Progenitor cell of endocrine pancreas (in vitro differentiated cells): Measurements from ENCODE around the gene TEX36. TPM values are rescaled to one million over a fixed set of nuclear protein-coding genes. Genes with fewer than 3 reads are reported as not detected.
"Not testable (repeated sequence)": the region's sequence is repeated elsewhere in the genome, so short reads cannot be mapped to it uniquely, and the experiment has no call there.

ENCODE experiments used
- DNase-seq: peaks from one replicate; pipeline ENCODE4 v3.0.0; 2021; ENCODE audit warnings: low spot score; ENCODE audit not compliant: unreplicated experiment
- H3K27ac Mint-ChIP-seq: 2 replicates; pipeline ENCODE4 v1.8.0; 2021; ENCODE audit warnings: mild to moderate bottlenecking, moderate library complexity, mixed read lengths
- H3K27me3 Mint-ChIP-seq: 2 replicates; pipeline ENCODE4 v1.8.0; 2021; ENCODE audit warnings: mixed read lengths
- H3K36me3 Mint-ChIP-seq: 2 replicates; pipeline ENCODE4 v1.8.0; 2022; ENCODE audit warnings: mixed read lengths; ENCODE audit not compliant: insufficient read depth
- H3K4me1 Mint-ChIP-seq: 2 replicates; pipeline ENCODE4 v1.8.0; 2021; ENCODE audit warnings: low read depth, mixed read lengths
- H3K4me3 Mint-ChIP-seq: 2 replicates; pipeline ENCODE4 v1.8.0; 2021; ENCODE audit warnings: low read depth, mild to moderate bottlenecking, moderate library complexity, mixed read lengths
- H3K9me3 Mint-ChIP-seq: 2 replicates; pipeline ENCODE4 v1.8.0; 2021; ENCODE audit warnings: low read depth, mixed read lengths
- total RNA-seq: library from RNA; stranded (reverse); gene quantifications from 2 replicates; pipeline ENCODE4 v1.2.1, GENCODE V29; 2021
- TF ChIP-seq, protein P1 (sequence below): fragments of 200-600 bp; sonication (generic); IDR thresholded peaks from one replicate; pipeline ENCODE4 v1.5.0; 2021; ENCODE audit warnings: antibody characterized with exemption, mild to moderate bottlenecking; ENCODE audit not compliant: unreplicated experiment

TEX36 gene
- total RNA-seq, 1 donor from 2014 or later: not detected

DNA sequence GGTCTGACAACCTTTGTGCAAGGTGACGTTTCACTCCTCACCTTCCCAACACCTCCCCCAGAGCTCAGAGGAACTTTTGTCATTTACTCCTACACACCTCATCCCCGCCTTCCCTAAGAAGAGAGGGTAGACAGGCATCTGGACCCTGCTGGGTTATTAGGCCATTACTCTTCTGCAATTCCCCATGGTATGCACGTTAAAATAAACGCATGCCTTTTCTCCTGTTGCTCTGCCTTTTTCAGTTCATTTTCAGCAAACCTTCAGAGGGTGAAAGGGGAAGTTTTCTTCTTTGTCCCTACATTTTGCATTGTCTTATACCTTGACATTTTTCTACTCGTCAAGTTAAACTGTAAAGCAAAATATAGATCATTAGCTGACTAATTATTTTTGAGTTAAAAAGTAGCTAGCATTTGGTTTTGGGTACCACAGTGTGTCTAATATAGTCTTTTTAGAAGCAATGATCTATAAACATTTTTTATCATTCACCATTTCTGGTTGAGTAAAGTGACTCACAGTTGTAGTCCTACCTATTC is 26.1 kb upstream of the TEX36 start:
- H3K36me3 Mint-ChIP-seq: no peaks in the 10 kb centered on the region
- TF ChIP-seq, protein P1, sequence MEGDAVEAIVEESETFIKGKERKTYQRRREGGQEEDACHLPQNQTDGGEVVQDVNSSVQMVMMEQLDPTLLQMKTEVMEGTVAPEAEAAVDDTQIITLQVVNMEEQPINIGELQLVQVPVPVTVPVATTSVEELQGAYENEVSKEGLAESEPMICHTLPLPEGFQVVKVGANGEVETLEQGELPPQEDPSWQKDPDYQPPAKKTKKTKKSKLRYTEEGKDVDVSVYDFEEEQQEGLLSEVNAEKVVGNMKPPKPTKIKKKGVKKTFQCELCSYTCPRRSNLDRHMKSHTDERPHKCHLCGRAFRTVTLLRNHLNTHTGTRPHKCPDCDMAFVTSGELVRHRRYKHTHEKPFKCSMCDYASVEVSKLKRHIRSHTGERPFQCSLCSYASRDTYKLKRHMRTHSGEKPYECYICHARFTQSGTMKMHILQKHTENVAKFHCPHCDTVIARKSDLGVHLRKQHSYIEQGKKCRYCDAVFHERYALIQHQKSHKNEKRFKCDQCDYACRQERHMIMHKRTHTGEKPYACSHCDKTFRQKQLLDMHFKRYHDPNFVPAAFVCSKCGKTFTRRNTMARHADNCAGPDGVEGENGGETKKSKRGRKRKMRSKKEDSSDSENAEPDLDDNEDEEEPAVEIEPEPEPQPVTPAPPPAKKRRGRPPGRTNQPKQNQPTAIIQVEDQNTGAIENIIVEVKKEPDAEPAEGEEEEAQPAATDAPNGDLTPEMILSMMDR: no peak
- H3K9me3 Mint-ChIP-seq: no peaks in the 10 kb centered on the region
- H3K27ac Mint-ChIP-seq: no peak overlapping the region
- DNase-seq: no peak
- no peaks in the 10 kb centered on the region for H3K27me3 Mint-ChIP-seq
- H3K4me1 Mint-ChIP-seq: peaks cover 27% of the 10 kb centered on the region
- H3K4me3 Mint-ChIP-seq: no peak overlapping the region

DNA sequence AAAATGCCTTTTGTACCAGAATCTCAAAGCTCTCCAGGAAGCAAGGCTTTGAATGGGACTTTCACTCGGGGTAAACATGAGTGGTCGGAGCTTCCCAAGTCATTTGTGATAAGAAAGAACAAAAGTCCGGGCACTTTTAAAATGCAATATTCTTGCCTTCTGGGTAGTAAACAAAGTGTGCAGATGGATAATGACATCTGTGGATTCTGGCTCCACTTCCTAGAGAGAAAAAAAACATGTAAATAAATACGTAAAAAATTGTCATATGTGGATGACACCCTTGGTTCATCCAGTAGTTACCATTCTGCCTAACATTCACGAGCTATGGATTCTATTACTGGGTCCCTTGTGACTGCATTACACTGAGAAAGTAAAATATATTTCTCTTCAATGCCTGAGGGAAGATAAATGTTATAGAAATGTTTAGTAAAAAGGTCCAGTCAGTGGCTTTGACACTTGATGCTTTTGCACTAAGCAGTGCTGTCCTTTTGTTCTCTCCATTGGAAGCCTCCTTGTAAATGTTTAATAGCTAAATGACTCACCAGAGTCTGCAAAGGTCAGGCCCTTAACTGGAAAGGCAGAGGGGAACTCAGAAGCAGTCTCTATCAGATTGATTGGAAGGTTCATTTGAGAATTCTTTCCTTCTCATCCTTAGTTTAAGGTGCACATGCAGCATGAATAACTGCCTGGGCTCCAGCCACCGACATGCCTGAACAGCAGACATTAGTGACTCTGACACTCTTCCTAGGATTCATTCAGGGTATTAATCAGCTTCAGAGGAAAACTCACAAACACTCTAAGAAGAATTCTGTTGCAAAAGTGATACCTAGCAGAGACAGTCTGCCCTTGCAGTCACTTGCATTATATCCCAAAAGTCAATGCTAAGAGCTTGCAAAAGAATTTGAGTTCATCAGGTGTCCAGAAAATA is 24.8 kb upstream of the TEX36 start:
- Mint-ChIP-seq H3K4me1 (peaks cover 27% of the 10 kb centered on the region), H3K27ac (peak overlapping the region; percentile 16), H3K4me3 (no peak overlapping the region), H3K27me3 (no peaks in the 10 kb centered on the region), H3K9me3 (no peaks in the 10 kb centered on the region), H3K36me3 (no peaks in the 10 kb centered on the region)
- DNase-seq: no peak
- TF ChIP-seq, protein P1: no peak

DNA sequence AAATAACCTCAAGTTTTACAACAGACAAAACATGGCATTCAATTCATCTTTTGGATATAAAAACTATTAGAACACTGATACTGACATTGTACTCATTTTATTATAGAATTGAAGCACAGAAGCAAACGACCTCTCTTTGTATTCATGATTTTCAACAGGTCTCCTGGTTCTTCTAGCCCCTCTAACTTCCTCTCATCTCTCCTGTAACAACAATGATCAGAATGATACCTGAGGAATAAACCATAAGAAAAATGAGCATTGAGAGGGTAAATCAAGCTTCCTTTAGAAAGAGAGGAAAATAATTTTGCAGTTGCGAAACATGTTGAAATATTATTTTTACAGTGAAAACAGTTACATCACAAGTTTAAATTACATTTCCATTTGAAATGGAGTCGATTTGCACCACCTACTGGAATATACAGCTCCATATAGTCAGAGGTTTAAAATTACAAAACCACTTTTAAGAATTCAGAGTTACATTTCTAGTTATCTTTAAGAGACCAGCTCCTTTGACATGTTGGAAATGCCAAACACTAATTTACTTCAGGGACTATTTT is 17.5 kb upstream of the TEX36 start:
- H3K4me1 Mint-ChIP-seq: no peaks in the 10 kb centered on the region
- no peak overlapping the region for H3K27ac Mint-ChIP-seq
- no peak for DNase-seq
- TF ChIP-seq, protein P1: no peak
- H3K27me3 Mint-ChIP-seq: no peaks in the 10 kb centered on the region
- H3K4me3 Mint-ChIP-seq: no peak overlapping the region
- H3K9me3 Mint-ChIP-seq: no peaks in the 10 kb centered on the region
- H3K36me3 Mint-ChIP-seq: no peaks in the 10 kb centered on the region

DNA sequence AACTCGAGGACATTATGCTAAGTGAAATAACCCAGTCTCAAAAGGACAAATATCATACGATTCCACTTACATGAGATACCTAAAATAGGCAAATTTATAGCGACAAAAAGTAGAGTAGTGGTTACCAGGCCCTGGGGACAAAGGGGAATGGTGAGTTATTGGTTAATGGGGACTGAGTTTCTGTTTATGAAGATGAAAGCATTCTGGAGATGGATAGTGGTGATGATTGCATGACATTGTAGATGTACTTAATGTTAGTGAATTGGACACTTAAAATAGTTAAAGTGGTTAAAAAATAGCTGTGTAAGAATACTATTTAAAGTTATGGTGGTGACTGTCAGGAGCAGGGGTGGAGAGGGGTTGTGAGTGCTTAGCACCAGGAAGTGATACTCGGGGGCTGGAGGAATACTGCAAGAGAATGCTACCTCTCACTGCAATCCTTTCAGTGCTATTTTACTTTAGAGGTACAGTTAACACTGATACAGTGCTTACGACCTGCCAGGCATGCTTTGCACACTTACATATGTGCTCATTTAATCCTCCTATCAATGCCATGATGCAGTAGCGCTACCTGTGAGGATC is 16.7 kb upstream of the TEX36 start:
- H3K9me3 Mint-ChIP-seq: no peaks in the 10 kb centered on the region
- DNase-seq: no peak
- no peaks in the 10 kb centered on the region for H3K36me3 Mint-ChIP-seq
- no peak overlapping the region for H3K27ac Mint-ChIP-seq
- H3K4me3 Mint-ChIP-seq: no peak overlapping the region
- TF ChIP-seq, protein P1: no peak
- no peaks in the 10 kb centered on the region for H3K4me1 Mint-ChIP-seq
- H3K27me3 Mint-ChIP-seq: no peaks in the 10 kb centered on the region

DNA sequence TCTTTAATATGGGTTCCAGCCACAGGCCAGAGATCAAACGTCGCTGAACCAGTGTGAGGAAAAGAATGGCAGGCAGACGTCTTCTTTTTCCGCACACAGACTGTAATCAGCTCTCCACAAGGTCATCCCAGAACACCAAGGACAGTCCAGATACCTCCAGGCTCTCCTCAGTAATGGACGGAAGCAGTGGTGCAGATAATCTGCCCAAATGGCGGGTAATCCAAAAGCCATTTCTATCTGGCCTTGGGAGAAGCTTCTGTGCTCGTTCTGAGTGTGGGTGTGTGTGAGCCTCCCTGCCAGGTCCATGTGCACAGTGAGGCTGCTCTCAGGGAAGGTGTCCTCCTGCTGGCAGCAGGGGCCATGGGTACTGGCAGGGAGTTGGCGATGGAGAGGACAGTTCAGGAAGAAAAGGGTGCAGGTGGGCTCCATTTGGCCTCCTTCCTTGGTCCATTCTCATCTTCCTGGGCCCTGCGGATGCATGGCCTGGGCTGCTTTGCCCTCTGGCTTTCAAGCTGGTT is 15.6 kb upstream of the TEX36 start:
- Mint-ChIP-seq H3K36me3 (no peaks in the 10 kb centered on the region), H3K4me1 (no peaks in the 10 kb centered on the region), H3K27me3 (no peaks in the 10 kb centered on the region), H3K9me3 (no peaks in the 10 kb centered on the region), H3K4me3 (no peak overlapping the region), H3K27ac (no peak overlapping the region)
- no peak for DNase-seq
- TF ChIP-seq, protein P1: no peak

DNA sequence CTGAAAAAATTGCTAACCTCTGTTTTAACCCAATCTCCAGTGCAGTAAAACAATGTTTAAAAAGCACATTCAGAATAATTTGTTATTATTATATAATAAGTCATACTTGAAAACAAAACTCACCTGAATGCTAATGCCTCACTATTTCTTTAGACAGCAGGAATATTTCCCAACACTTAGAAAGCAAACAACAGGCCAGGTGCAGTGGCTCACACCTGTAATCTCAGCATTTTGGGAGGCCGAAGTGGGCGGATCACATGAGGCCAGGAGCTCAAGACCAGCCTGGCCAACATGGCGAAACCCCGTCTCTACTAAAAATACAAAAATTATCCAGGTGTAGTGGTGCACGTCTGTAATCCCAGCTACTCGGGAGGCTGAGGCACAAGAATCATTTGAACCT is 13.9 kb upstream of the TEX36 start:
- DNase-seq, H3K9me3 Mint-ChIP-seq, H3K4me3 Mint-ChIP-seq, H3K4me1 Mint-ChIP-seq, H3K36me3 Mint-ChIP-seq, H3K27ac Mint-ChIP-seq, H3K27me3 Mint-ChIP-seq: not testable (repeated sequence)
